Left ventricle myocardium superior (tissue), 1 donor: ENCODE measurements around the gene OR5T2. TPM values are rescaled to one million over a fixed set of nuclear protein-coding genes. Genes with fewer than 3 reads are reported as not detected.
"Not testable (repeated sequence)": the region's sequence is repeated elsewhere in the genome, so short reads cannot be mapped to it uniquely, and the experiment has no call there.

ENCODE experiments used
- ATAC-seq: fragments of 200-7000 bp; cut with Tn5 transposase; one replicate; pipeline ENCODE4 v1.9.1; 2020; ENCODE audit warnings: mild to moderate bottlenecking, moderate library complexity
- DNase-seq: peaks from one replicate; pipeline ENCODE4 v3.0.0-alpha.2; 2020
- intact Hi-C: fragments of 100-400 bp; cut with micrococcal nuclease; formaldehyde crosslinking; loops from one replicate; pipeline ENCODE4 v1.11.0; 2022
- long read RNA-seq: library from polyadenylated mRNA; unstranded; transcript quantifications from one replicate; pipeline ENCODE4 v2.0.0, GENCODE V29; 2021
- total RNA-seq: library from RNA; stranded (reverse); fragmentation: NEBNext Ultra II Directional; extraction: Animal tissue kit (Norgen Biotek cat#: 25700); gene quantifications from one replicate; pipeline ENCODE4 v1.2.1, GENCODE V29; 2021
- donor health status: DM: no; HTN: yes; CAD: no; lungs with severe emphysema.

OR5T2 gene
- total RNA-seq = not detected
- long read RNA-seq = 0 reads

DNA sequence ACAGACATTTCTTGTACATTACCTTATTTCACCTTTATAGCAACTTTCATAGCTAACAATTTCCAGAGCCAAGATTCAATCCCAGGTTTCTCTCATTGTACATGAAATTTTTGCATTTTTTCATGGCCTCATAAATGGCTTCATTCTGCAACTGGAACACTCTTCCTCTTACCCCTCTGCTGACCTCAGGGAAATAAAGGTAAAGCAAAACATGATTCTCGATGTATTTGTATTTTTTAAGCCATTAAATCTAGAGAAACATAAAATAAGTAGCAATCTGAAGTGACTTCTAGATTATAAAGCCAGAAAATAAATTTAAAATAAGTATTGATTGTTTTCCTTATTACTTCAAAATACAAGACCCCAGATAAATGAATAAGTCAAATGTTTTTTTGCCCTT is at the start of gene OR5T2:
TSS of gene OR5T2 (minus strand) at position 101 of the 400 bp plus-strand sequence. CDS start 1,193 bp downstream, outside the sequence.
- intact Hi-C loops = no loop called here

DNA sequence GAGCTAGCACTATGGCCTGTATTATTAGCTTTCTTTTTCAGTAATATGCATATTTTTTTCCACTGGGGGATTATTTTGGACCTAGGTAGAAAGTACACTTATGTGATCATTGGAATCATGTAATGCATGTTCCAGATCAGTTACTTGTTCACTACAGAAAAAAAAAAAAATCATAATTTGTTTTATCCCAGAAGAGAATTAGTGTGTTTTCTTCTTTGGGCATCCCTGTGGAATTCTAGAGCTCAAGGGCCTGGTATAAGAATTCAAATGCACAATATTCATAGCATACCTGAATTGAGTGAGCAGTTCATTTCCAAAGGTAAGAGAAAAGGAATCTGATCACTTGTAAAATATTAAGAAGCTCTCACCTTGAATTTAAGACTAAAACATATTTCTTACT is 39.8 kb upstream of the OR5T2 start, which contains the start of gene OR5T1:
TSS of gene OR5T1 (plus strand) at position 301 of the 400 bp plus-strand sequence. CDS start 1,485 bp downstream, outside the sequence.
- intact Hi-C loops = no loop called here
- no peak for ATAC-seq
- DNase-seq = no peak

More for the DNA sequence above, at the start of gene OR5T2:
- DNase-seq (no peak), ATAC-seq (no peak)

DNA sequence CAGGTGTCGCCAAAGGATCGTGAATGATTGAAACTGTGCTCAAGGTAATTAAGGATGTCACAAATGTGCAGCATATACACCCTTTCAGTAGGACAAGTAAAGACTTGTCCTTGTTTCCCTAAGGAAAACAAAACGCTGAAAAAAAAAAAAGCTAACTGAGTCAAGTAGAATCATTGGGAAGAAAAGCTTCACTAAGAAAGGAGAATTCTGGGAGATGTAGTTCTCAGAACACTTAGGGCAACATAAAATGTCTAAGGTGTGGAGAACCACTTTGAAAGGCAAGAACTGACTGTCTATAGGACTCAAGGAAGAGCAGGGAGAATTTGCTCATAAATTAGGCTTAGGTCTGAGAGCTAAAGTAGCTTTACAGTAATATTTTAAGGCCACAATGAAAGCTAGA is 37.0 kb upstream of the OR5T2 start:
- no peak for DNase-seq
- ATAC-seq = no peak
- intact Hi-C loops = no loop called here

DNA sequence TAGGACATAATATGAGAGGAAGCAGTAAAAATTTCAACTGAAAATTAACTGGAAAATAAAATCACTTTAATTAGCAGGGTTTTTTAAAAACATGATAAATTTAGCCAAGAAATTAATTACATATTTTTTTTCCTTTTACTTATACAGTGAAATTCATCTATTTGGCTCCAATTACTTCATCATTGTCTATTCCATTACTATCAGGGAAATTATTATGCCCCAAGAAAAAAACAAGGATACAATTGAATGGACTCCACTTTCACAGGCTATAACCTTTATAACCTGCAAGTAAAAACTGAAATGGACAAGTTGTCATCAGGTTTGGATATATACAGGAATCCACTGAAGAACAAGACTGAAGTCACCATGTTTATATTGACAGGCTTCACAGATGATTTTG is 17.9 kb upstream of the OR5T2 start, which contains the start of gene OR5T3:
TSS of gene OR5T3 (plus strand) at position 301 of the 400 bp plus-strand sequence. CDS start at position 301, 0 bp downstream.
- intact Hi-C loops = no loop called here
- DNase-seq (no peak), ATAC-seq (no peak)

DNA sequence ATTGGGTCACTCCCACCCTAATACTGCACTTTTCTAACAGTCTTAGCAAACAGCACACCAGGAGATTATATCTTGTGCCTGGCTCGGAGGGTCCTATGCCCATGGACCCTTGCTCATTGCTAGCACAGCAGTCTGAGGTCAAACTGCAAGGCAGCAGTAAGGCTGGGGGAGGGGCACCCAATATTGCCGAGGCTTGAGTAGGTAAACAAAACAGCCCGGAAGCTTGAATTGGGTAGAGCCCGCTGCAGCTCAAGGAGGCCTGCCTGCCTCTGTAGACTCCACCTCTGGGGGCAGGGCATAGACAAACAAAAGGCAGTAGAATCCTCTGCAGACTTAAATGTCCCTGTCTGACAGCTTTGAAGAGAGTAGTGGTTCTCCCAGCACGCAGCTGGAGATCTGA is 14.3 kb downstream of the OR5T2 start:
- not testable (repeated sequence) for ATAC-seq, DNase-seq

DNA sequence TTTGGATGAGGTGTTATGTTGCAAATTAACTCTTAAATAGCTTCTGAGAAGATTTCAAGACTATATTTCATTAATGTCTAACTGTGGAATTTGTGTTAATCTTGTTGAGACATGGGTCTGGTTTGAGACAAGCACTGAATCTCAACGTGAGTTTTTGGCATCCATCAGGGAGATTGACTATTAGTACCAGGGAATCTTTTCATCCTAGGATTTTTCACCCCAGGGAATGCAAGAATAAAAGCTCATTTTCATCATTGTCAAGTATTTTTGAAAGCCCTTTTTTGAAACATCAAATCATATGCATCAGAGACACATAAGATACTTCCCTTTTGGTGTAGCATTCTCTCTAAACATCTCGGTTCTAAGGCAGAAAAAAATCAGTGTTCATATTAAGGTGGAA is 19.5 kb downstream of the OR5T2 start:
- ATAC-seq (no peak), DNase-seq (no peak)
- intact Hi-C loops = no loop called here

More for the DNA sequence above, 14.3 kb downstream of the OR5T2 start:
- intact Hi-C loops = not testable (repeated sequence)

DNA sequence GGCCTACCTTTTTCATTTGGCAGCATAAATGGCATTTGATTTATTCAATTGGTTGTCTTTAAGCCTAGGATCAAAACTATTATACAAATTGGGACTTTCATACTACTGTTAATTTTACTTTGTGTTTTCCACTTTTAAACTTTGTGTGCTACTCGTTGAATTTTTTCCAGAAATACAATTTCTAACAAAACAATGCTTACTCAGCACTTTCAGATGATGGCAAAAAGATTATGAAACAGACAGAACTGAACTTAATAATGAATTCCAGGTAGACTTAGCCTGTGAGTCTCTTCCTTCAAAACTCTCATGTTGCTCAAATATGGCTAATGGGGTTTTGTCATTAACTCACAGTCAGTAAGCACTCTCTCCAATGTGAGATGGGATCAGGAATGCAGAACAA is 26.3 kb downstream of the OR5T2 start:
- no peak for ATAC-seq
- intact Hi-C loops = no loop called here

DNA sequence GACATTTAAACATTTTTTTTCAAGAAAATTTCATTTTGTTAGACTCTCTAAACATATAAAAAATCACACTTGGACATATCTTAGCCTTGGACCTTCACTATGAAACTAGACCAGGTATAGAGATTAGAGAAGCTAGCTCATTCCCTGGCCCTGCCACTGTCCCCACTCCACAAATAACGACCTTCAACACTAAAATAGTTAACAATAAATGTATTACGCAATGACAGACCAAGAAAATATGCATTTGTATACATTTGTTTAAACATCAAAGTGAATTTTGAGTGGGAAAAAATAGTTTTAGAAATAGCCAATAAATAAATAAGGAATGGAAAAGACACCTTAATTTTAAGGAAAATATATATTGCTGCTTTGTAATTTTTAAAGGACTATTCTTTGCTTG is 36.7 kb downstream of the OR5T2 start:
- DNase-seq = no peak
- intact Hi-C loops = no loop called here
- no peak for ATAC-seq

More for the DNA sequence above, 26.3 kb downstream of the OR5T2 start:
- DNase-seq = no peak

DNA sequence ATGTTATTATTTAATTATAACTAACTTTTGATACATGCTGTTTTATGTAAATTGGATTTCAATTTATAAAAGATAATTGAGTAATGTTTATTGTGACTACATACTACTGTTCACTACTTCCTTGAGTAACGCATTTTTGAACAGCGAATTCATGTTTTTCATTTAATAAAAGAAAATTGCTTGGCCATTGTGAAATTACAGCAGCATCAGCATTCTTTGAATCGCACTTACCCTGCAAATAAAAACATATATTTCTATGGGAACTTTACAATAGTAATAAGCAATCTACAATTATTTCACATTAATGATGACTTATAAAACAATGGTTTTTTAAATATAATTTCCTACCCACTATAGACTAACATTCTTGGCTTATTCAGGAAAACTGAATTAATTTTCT is 37.4 kb downstream of the OR5T2 start:
- no peak for DNase-seq
- intact Hi-C loops = no loop called here
- no peak for ATAC-seq

DNA sequence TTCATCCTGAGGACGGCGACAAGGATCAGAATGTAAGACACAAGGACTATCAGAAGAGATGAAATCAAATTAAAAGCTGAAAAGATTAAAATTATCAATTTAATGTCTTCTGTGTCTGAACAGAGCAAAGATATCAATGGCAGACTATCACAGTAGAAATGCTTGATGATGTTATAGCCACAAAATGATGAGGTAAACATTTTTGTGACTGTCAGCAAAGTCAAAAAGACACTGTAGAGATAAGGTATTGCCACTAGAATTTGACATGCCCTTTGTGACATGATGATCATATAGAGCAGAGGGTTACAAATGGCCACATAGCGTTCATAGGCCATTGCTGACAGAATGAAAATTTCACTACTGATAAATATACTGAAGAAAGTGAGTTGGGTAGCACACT is 45.5 kb downstream of the OR5T2 start:
- intact Hi-C loops = no loop called here
- no peak for ATAC-seq
- no peak for DNase-seq

DNA sequence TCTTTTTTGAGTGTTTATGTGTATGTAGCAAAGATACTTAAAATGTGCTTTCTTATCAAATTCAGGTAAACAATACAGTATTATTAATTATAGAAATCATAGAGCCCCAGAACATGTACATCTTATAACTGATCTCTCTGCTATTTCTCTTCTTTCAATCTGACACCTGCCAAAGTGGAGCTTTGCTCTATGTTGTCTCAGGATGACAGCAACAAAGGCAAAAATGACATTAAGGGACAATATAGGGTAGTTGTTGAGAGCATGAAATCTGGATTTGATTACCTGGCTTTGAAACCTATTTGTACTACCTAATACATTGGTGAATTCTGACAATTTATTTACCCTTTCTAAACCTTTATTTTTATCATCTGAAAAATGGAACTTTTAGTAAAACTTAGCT is 50.6 kb downstream of the OR5T2 start:
- intact Hi-C loops = no loop called here
- ATAC-seq (no peak), DNase-seq (no peak)

Other genes with a start within 250 kb of the OR5T2 start
- not detected for gene OR5F1, start 239.6 kb downstream of the OR5T2 start, total RNA-seq
- gene OR5AS1, start 206.6 kb downstream of the OR5T2 start, total RNA-seq = not detected
- gene OR8I2, start 140.9 kb downstream of the OR5T2 start, total RNA-seq = not detected
- not detected for gene OR8H2, start 130.6 kb downstream of the OR5T2 start, total RNA-seq
- not detected for gene OR8H3, start 111.9 kb downstream of the OR5T2 start, total RNA-seq
- not detected for gene OR8J3, start 94.1 kb downstream of the OR5T2 start, total RNA-seq
- not detected for gene OR8K5, start 73.9 kb downstream of the OR5T2 start, total RNA-seq
- not detected for gene OR5J2, start 57.6 kb downstream of the OR5T2 start, total RNA-seq
- gene OR5T3, start 18.0 kb upstream of the OR5T2 start, total RNA-seq = not detected
- not detected for gene OR5T1, start 39.9 kb upstream of the OR5T2 start, total RNA-seq
- gene OR8H1, start 58.0 kb upstream of the OR5T2 start, total RNA-seq = not detected
- not detected for gene OR8K3, start 80.9 kb upstream of the OR5T2 start, total RNA-seq
- gene OR8K1, start 111.8 kb upstream of the OR5T2 start, total RNA-seq = not detected
- gene OR8J1, start 120.0 kb upstream of the OR5T2 start, total RNA-seq = not detected
- gene OR8U1, start 141.4 kb upstream of the OR5T2 start, total RNA-seq = not detected
- not detected for gene OR5AL1, start 178.4 kb upstream of the OR5T2 start, total RNA-seq
- not detected for gene OR5M3, start 239.1 kb upstream of the OR5T2 start, total RNA-seq